GM23338 (cell line): ENCODE measurements around the gene PCBP3. TPM values are rescaled to one million over a fixed set of nuclear protein-coding genes. Genes with fewer than 3 reads are reported as not detected.
A peak's percentile ranks its signal among the peaks of the same experiment; 100 is the strongest.

Source experiments
- ATAC-seq: fragments of 200-7000 bp; cut with Tn5 transposase; 3 replicates; pipeline ENCODE4 v1.9.1; 2020
- DNase-seq: peaks from one replicate; pipeline ENCODE4 v3.0.0-alpha.2; 2015; ENCODE audit warnings: low spot score
- H2AFZ ChIP-seq: fragments of 200-600 bp; sonication (generic); 2 replicates; pipeline ENCODE4 v1.8.0; 2016; ENCODE audit warnings: antibody characterized with exemption, mild to moderate bottlenecking, moderate library complexity
- H3F3A ChIP-seq: fragments of 200-600 bp; sonication (generic); replicated peaks from 2 replicates; pipeline ENCODE4 v1.8.0; 2017; ENCODE audit warnings: antibody characterized with exemption, mixed run types, low read depth
- H3K27ac ChIP-seq: fragments of 200-600 bp; sonication (generic); 2 replicates; pipeline ENCODE4 v1.6.1; 2016; ENCODE audit warnings: low read depth
- H3K27me3 ChIP-seq: fragments of 200-600 bp; sonication (generic); 2 replicates; pipeline ENCODE4 v1.8.0; 2016; ENCODE audit warnings: mild to moderate bottlenecking, mixed run types, moderate library complexity; ENCODE audit not compliant: insufficient read depth
- H3K36me3 ChIP-seq: fragments of 200-600 bp; sonication (generic); 2 replicates; pipeline ENCODE4 v1.8.0; 2016; ENCODE audit warnings: mild to moderate bottlenecking; ENCODE audit not compliant: insufficient read depth
- H3K4me1 ChIP-seq: fragments of 200-600 bp; sonication (generic); 2 replicates; pipeline ENCODE4 v1.8.0; 2016; ENCODE audit warnings: mild to moderate bottlenecking, moderate library complexity; ENCODE audit not compliant: insufficient read depth
- H3K4me2 ChIP-seq: fragments of 200-600 bp; sonication (generic); 2 replicates; pipeline ENCODE4 v1.7.1; 2017; ENCODE audit warnings: mixed run types
- H3K4me3 ChIP-seq: fragments of 200-600 bp; sonication (generic); 2 replicates; pipeline ENCODE4 v1.6.1; 2016; ENCODE audit warnings: mixed run types
- H3K79me2 ChIP-seq: fragments of 200-600 bp; sonication (generic); replicated peaks from 2 replicates; pipeline ENCODE4 v1.8.0; 2017; ENCODE audit warnings: mild to moderate bottlenecking; ENCODE audit not compliant: insufficient read depth
- H3K9me2 ChIP-seq: fragments of 200-600 bp; sonication (generic); 2 replicates; pipeline ENCODE4 v1.8.0; 2017; ENCODE audit not compliant: insufficient read depth
- H4K20me1 ChIP-seq: fragments of 200-600 bp; sonication (generic); replicated peaks from 2 replicates; pipeline ENCODE4 v1.8.0; 2017; ENCODE audit warnings: mild to moderate bottlenecking; ENCODE audit not compliant: insufficient read depth
- H3K27ac Mint-ChIP-seq: 2 replicates; pipeline ENCODE4 v1.8.0; 2020; ENCODE audit warnings: inconsistent platforms, mild to moderate bottlenecking, moderate library complexity, mixed read lengths
- H3K27me3 Mint-ChIP-seq: 3 replicates; pipeline ENCODE4 v1.8.0; 2022; ENCODE audit warnings: low read depth, mild to moderate bottlenecking, moderate library complexity, mixed read lengths, inconsistent platforms; ENCODE audit not compliant: insufficient read depth, poor library complexity
- H3K36me3 Mint-ChIP-seq: 3 replicates; pipeline ENCODE4 v1.8.0; 2021; ENCODE audit warnings: low read depth, mild to moderate bottlenecking, inconsistent platforms, moderate library complexity, mixed read lengths
- H3K4me1 Mint-ChIP-seq: 3 replicates; pipeline ENCODE4 v1.8.0; 2020; ENCODE audit warnings: mild to moderate bottlenecking, inconsistent platforms, mixed read lengths
- H3K4me3 Mint-ChIP-seq: 3 replicates; pipeline ENCODE4 v1.8.0; 2021; ENCODE audit warnings: moderate library complexity, mild to moderate bottlenecking, inconsistent platforms, mixed read lengths
- H3K9me3 Mint-ChIP-seq: 3 replicates; pipeline ENCODE4 v1.8.0; 2020; ENCODE audit warnings: moderate library complexity, mild to moderate bottlenecking, inconsistent platforms, mixed read lengths
- CREB1 ChIP-seq: fragments of 250-450 bp; sonication (Bioruptor Pico); IDR thresholded peaks from 2 replicates; pipeline ENCODE4 v1.5.0; 2020; ENCODE audit warnings: low read depth, mild to moderate bottlenecking, moderate library complexity
- CTCF ChIP-seq, 2 experiments: fragments of 200-600 bp in 1 of 2; sonication (generic) in 1 of 2; conservative IDR thresholded peaks; 2 replicates each; pipeline versions ENCODE4 v1.5.1 to v1.6.1; 2016 to 2017; ENCODE audit warnings: antibody characterized with exemption in 2 of 2, low read depth in 2 of 2, mild to moderate bottlenecking in 2 of 2, moderate library complexity in 1 of 2
- STAT1 ChIP-seq: IDR thresholded peaks from one replicate; pipeline ENCODE4 v1.6.1; 2016; ENCODE audit warnings: antibody characterized with exemption; ENCODE audit not compliant: unreplicated experiment
- polyA plus RNA-seq: library from polyadenylated mRNA; unstranded; fragments of >200 nt; fragmentation: Nextera tagmentation; extraction: Ambion mirVana; gene quantifications from 2 replicates; pipeline ENCODE4 v1.2.1, GENCODE V29; 2016
- total RNA-seq: library from RNA; depleted of rRNA; stranded (reverse); fragments of >200 nt; shearing (Covaris generic); gene quantifications from 2 replicates; pipeline ENCODE4 v1.2.3, GENCODE V29; 2014
- TF ChIP-seq, protein P1 (sequence below): fragments of 250-450 bp; sonication (Bioruptor Pico); IDR thresholded peaks from 2 replicates; pipeline ENCODE4 v1.5.0; 2020; ENCODE audit warnings: mild to moderate bottlenecking, moderate library complexity

PCBP3 gene
- total and polyA plus RNA-seq, 2 experiments from 2014 or later: 7.1 to 9.1 TPM

DNA sequence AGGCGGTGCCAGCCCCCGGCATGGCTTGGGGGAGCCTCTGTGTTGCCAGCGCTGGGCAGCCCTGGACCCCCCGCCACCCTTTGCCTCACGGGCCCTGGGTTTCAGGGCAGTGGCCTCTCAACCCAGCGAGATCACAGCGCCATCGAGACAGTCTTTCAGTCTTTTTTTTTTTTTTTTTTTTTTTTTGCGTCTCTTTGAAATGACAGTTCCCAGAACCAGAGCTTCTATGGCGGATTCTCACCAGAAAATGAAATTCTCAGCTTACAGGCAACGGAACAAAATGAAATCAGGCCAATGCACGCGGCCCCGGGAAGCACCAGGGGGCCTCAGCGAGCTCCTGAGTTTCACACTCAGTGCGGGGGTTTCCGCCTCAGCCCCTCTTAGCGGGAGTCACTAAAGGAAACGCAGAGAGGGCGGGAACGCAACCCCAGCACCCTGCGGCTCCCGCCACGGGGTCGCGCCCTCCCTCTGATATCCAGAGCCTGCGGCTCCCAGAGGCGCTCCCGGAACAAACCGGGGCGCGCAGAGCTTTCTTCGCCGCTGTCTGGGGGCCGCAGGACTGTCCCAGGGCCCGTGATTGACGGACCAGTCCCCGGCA is 330.0 kb downstream of the PCBP3 start:
- no peaks in the 10 kb centered on the region for H3K9me2 ChIP-seq
- TF ChIP-seq CREB1 (no peak), STAT1 (no peak), CTCF (conservative IDR thresholded peaks at IDR 0.05; ENCODE audit: low read depth in 2 of 2) (peak; percentile 55 to 61)
- TF ChIP-seq, protein P1, sequence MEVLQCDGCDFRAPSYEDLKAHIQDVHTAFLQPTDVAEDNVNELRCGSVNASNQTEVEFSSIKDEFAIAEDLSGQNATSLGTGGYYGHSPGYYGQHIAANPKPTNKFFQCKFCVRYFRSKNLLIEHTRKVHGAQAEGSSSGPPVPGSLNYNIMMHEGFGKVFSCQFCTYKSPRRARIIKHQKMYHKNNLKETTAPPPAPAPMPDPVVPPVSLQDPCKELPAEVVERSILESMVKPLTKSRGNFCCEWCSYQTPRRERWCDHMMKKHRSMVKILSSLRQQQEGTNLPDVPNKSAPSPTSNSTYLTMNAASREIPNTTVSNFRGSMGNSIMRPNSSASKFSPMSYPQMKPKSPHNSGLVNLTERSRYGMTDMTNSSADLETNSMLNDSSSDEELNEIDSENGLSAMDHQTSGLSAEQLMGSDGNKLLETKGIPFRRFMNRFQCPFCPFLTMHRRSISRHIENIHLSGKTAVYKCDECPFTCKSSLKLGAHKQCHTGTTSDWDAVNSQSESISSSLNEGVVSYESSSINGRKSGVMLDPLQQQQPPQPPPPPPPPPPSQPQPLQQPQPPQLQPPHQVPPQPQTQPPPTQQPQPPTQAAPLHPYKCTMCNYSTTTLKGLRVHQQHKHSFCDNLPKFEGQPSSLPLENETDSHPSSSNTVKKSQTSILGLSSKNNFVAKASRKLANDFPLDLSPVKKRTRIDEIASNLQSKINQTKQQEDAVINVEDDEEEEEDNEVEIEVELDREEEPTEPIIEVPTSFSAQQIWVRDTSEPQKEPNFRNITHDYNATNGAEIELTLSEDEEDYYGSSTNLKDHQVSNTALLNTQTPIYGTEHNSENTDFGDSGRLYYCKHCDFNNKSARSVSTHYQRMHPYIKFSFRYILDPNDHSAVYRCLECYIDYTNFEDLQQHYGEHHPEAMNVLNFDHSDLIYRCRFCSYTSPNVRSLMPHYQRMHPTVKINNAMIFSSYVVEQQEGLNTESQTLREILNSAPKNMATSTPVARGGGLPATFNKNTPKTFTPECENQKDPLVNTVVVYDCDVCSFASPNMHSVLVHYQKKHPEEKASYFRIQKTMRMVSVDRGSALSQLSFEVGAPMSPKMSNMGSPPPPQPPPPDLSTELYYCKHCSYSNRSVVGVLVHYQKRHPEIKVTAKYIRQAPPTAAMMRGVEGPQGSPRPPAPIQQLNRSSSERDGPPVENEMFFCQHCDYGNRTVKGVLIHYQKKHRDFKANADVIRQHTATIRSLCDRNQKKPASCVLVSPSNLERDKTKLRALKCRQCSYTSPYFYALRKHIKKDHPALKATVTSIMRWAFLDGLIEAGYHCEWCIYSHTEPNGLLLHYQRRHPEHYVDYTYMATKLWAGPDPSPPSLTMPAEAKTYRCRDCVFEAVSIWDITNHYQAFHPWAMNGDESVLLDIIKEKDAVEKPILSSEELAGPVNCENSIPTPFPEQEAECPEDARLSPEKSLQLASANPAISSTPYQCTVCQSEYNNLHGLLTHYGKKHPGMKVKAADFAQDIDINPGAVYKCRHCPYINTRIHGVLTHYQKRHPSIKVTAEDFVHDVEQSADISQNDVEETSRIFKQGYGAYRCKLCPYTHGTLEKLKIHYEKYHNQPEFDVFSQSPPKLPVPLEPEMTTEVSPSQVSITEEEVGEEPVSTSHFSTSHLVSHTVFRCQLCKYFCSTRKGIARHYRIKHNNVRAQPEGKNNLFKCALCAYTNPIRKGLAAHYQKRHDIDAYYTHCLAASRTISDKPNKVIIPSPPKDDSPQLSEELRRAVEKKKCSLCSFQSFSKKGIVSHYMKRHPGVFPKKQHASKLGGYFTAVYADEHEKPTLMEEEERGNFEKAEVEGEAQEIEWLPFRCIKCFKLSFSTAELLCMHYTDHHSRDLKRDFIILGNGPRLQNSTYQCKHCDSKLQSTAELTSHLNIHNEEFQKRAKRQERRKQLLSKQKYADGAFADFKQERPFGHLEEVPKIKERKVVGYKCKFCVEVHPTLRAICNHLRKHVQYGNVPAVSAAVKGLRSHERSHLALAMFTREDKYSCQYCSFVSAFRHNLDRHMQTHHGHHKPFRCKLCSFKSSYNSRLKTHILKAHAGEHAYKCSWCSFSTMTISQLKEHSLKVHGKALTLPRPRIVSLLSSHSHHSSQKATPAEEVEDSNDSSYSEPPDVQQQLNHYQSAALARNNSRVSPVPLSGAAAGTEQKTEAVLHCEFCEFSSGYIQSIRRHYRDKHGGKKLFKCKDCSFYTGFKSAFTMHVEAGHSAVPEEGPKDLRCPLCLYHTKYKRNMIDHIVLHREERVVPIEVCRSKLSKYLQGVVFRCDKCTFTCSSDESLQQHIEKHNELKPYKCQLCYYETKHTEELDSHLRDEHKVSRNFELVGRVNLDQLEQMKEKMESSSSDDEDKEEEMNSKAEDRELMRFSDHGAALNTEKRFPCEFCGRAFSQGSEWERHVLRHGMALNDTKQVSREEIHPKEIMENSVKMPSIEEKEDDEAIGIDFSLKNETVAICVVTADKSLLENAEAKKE (CRISPR knock-in tag): no peak
- H3K4me3 ChIP-seq: peak overlapping the region; percentile 85
- peaks cover 19% of the 10 kb centered on the region for H3K4me1 ChIP-seq
- peaks cover 13% of the 10 kb centered on the region for H3K4me1 Mint-ChIP-seq
- 0 out of 2 replicates have a peak, but pooled peaks cover 3% of the 10 kb centered on the region for H3F3A ChIP-seq
- H3K27ac Mint-ChIP-seq: no peak overlapping the region
- H3K36me3 ChIP-seq: no peaks in the 10 kb centered on the region
- H3K27me3 ChIP-seq: peaks cover 8% of the 10 kb centered on the region
- ATAC-seq (peak; percentile 15), DNase-seq (peak; percentile 81)
- H3K4me3 Mint-ChIP-seq: peak overlapping the region; percentile 79
- H4K20me1 ChIP-seq: no peaks in the 10 kb centered on the region
- no peaks in the 10 kb centered on the region; the same call in 2 of the 3 replicates for H3K36me3 Mint-ChIP-seq
- H3K79me2 ChIP-seq: 0 out of 2 replicates have a peak, but pooled peaks cover 2% of the 10 kb centered on the region
- no peaks in the 10 kb centered on the region for H3K9me3 Mint-ChIP-seq
- peak overlapping the region; percentile 45; the same call in 1 of the 2 replicates for H3K27ac ChIP-seq
- peaks cover 22% of the 10 kb centered on the region for H3K27me3 Mint-ChIP-seq
- peak overlapping the region; percentile 66 for H2AFZ ChIP-seq
- H3K4me2 ChIP-seq: peak overlapping the region; percentile 99
